ENCODE measurements around the gene FANK1.

Gene FANK1

DNA sequence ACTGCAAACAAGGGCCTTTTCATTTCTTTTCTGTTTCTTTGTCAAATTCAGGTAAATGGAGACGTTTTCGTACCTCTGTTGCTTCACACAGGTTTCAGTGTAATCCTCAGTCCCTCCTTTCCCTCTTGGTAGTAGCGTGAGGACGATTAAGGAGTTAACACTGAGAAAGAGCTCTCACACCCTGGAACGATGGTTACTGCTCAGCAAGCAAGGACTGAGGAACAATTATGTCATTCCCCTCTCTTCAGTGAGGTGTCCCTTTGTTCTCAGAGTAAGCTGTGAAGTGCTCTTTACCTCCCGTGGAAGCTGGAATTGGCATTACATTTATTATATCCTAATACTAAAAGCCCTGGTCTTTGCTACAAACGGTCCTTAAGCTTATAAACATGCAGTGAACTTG lies 95.9 kb downstream of the FANK1 start:
- DNase-seq: no peak

- no peak for DNase-seq
These were observed 98.2 kb downstream of the FANK1 start for GRCh38 chr10:125994601-125995000.

DNA sequence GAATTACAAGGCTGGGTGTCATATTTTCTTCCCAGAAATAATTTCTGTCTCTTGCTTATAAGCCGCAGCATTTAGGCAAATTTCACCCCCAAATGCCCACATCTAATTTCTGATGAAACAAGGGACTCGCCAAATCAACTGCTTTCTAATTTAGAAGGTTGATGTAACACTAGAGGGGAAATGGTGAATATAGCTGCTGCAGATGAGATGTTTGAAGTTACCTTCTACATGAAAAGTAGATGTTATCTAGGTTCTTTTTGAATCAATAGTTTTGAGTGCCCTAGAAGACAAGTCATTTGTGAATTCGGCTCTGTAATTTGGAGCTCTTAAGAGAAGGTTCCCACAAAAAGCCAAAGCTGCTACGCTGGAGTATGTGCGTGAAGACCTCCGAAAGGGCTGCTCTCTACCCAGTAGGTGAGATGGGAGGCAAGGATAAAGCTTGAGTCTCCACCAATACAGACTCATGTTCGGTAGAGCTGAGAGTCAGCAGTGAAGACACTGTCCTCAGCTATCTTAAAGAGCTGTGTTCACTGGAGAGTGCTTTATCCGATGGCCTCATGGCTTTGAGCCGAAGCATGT lies 99.5 kb downstream of the FANK1 start:
- no peak for DNase-seq

DNA sequence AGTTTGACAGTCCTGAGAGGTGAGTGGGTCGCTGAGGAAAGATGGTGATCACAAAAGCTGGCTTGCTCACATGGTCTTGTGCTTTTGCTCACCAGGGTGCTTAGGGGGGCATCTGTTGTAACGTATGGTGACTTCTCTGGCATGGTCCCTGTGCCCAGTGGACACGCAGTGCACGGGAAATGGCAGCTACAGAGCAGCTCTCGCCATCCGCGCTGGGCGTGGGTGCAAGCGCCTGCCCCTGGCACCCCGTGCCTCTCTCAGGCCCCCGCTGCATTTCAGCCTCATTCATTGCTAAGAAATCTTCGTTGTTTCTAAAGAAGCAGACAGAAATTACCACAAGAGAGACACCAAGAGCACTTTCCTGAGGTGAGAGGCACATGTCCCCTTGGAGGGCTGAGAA lies 101.2 kb downstream of the FANK1 start:
- no peak for DNase-seq

DNA sequence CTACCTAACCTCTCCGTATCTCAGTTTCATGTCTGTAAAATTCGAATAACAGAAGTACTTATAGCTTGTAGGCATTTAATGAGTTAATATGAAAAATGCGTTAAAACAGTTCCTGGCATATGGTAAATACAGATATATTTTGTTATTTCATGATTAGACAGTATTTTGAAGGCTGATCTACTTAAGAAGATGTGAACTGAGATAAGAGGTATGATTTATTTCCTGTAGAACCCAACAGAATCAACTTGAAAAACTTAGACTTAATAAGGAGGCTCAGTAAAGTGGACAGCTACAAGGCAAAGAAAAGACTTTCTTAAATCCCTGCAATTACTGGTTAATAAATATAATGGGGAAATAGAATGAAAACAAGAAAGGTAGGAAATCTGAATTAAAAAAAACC lies 103.3 kb downstream of the FANK1 start:
- DNase-seq: no peak

DNA sequence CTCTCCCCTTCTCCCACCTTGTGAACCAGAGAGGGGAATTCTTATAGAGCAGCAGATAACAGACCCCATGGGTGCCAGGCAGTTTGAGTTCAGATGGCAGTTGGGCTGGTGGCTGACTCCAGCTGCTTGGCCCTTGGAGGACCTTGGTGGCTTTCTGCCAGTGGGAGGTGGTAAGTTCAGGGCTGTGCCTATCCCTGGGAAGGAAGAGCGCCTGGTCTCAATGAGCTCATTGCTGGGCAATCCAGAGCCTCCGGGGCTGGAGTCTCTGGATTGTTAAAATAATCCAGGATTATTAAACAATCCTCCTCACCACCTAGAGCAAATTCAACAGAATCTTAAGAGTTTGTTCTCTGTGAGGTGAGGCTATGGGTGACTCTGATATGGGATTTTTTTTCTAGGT lies 105.2 kb downstream of the FANK1 start:
- DNase-seq: no peak

GRCh38 chr10:126004752-126005151 lies 108.4 kb downstream of the FANK1 start:
- no peak for DNase-seq

DNA sequence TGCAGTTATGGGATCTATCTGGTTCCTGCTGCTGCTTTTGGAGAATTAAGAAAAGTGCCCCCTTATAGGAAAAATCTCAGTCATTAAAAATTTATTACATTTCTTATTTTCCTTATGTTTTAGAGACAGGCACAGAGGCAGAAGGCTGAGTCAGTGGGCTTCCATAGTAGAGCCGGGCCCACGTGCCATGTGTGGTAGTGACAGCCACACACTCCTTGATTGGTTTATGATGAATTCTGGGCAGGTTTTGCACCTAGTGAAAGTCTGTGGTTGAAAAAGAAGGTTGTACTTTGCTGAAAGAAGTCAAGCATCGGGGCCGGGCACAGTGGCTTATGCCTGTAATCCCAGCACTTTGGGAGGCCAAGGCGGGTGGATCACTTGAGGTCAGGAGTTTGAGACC lies 109.9 kb downstream of the FANK1 start:
- no peak for DNase-seq

DNA sequence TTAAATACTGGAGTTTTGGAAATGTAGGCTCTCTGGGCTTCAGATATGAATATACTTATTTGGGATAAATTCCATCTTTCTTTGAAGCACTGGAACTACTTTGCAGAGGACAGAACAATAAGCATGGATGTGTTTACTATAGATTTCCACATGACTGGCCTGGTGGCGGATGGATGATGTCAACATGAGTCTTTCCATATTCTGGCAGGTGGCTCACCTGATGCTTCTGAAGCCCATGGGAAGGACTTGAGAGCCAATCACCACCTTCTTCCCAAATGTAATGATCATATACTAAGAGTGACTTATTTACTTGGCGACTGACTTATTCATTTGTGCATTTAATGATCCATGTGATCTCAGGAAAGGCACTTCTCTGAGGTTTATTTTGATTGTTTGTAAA lies 110.5 kb downstream of the FANK1 start:
- DNase-seq: no peak

DNA sequence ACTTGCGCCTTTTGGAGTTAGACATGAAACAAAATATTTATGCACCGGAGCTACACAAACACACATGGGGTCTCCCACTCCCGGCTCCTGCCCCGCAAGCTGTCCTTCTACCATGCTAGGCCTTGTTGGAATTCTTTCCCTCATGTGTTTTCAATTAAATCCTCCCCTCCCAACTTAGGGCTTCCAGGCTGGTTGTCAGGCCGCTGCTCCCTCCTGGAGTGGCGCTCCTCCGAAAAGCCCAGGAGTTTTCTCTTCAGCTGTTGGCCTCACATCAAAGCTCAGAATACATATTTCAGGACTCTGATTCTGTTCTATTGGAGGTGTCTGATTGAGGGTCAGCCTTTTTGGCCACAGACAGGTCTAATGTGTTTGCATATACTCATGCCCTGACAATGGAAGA lies 113.3 kb downstream of the FANK1 start:
- no peak for DNase-seq

- DNase-seq: no peak
These were observed 115.6 kb downstream of the FANK1 start for GRCh38 chr10:126011995-126012394.

DNA sequence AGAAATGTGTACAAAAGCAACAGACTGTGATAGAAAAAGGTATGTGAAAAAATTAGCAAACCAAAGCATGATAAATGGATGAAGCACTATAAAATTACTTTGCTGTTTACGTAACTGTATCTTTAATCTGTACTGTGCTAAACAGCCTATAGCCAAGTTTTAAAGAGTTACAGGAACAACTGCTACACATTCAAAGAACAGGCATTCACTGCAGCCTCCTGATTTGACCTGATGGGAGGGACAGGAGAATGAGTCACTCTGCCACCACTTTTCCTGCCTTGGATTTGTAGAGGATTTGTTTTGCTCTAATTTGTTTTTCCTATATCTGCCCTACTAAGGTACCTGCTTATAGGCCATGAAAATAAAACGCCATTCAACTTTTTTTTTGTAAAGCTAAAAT lies 116.1 kb downstream of the FANK1 start:
- no peak for DNase-seq

GRCh38 chr10:126013489-126014281 lies 117.3 kb downstream of the FANK1 start:
- DNase-seq: no peak

DNA sequence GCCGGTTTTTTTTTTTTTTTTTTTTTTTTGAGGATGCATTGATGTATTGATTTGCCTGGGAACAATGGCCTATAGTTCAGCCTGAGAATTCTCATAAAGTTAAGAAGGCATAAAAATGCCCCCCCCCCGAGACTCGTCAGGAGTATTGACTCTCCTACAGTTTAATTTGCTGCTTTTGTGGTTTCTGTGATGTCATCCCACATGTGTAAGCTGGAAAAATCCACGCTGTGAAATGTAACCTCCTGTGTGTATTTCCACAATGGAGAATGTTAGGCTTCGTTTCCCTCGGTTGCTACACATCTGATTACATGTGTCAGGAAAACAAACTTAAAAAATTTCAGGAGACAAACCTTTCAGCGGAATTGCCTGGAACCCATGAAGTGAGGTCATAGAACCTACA lies 117.9 kb downstream of the FANK1 start:
- DNase-seq: peak; percentile 35

GRCh38 chr10:126015413-126015812 lies 119.0 kb downstream of the FANK1 start:
- DNase-seq: no peak

DNA sequence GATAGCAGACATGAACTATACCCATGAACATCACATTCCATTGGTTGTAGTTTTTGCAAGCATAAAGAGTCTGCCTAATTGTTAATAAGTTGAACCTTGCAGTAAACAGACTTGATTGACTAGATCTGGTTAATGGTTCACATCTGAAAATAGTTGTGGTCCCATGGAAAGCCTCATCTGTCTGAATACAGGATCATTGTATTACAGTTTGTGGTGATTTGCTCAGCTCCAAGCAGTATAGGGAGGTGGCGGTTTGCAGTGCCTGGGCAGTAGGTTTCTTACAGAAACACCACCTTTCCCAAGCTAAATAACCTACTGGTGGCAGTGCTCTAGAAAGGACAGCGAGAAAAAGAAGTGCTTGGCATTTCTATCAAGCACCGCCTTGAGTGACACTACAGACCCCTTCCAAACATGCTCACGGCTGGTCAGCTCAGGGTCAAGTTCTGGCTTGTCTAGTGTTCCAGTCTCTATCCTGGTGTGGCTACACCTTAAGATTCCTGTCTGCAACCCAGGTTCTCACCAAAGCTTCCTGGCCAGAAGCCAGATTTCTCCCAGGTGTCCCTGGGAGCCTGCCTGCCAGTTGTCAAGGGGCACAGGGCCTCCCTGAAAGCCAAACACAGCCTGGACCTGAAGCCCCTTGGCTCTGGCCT lies 119.9 kb downstream of the FANK1 start:
- DNase-seq: no peak

- DNase-seq: no peak
These were observed 120.5 kb downstream of the FANK1 start for GRCh38 chr10:126016882-126017281.

GRCh38 chr10:126017961-126018560 lies 121.7 kb downstream of the FANK1 start:
- no peak for DNase-seq

- no peak for DNase-seq
These were observed 125.6 kb downstream of the FANK1 start for GRCh38 chr10:126021833-126022500.

DNA sequence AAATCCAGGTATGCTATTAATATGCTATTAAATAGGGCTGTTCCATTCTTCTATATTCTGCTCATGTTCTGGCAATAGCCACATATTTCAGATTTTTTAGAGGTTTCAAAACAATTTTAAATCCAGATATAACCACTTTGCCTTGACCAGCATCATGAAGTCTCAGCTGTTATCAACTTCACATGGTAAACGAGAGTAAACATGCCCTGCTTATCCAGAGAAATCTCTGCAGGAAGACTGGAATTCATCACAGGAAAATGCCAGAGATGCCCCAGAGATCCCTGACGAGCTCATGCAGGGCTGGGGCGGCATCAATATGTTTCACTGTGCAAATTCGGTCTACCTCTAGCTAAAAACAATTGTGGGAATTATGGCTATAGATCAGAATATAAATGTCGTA lies 126.5 kb downstream of the FANK1 start:
- DNase-seq: no peak

GRCh38 chr10:126027692-126028091 lies 131.3 kb downstream of the FANK1 start:
- DNase-seq: no peak

- no peak for DNase-seq
These were observed 133.6 kb downstream of the FANK1 start for GRCh38 chr10:126029999-126030398.

GRCh38 chr10:126034586-126034985 lies 138.2 kb downstream of the FANK1 start:
- no peak for DNase-seq

Measured in femur (tissue), 1 donor.